Islet precursor cell (in vitro differentiated cells): Measurements from ENCODE around the gene SELENOM.
A peak's percentile ranks its signal among the peaks of the same experiment; 100 is the strongest.
"Not testable (repeated sequence)": the region's sequence is repeated elsewhere in the genome, so short reads cannot be mapped to it uniquely, and the experiment has no call there.

Experiments
- DNase-seq: peaks from one replicate; pipeline ENCODE4 v3.0.0-alpha.2; 2018

SELENOM gene

GRCh38 chr22:31073125-31073524 lies 34.2 kb downstream of the SELENOM start:
- not testable (repeated sequence) for DNase-seq

- DNase-seq = not testable (repeated sequence)
Observed at GRCh38 chr22:31069691-31070314, 37.6 kb downstream of the SELENOM start.

- no peak for DNase-seq
Observed at GRCh38 chr22:31068970-31069369, 38.4 kb downstream of the SELENOM start.

- DNase-seq = no peak
Observed at GRCh38 chr22:31064369-31064768, 43.0 kb downstream of the SELENOM start.

- no peak for DNase-seq
Observed at GRCh38 chr22:31062566-31063230, 44.7 kb downstream of the SELENOM start.

GRCh38 chr22:31059663-31060062 lies 47.7 kb downstream of the SELENOM start:
- DNase-seq = peak; percentile 90

- peak; percentile 61 for DNase-seq
Observed at GRCh38 chr22:31056986-31057599, 50.3 kb downstream of the SELENOM start.

- peak; percentile 99 for DNase-seq
Observed at GRCh38 chr22:31055635-31056159, 51.7 kb downstream of the SELENOM start.

GRCh38 chr22:31055117-31055634 lies 52.2 kb downstream of the SELENOM start:
- no peak for DNase-seq
